CD14-positive monocyte (primary cell): ENCODE results near the gene PAIP2. TPM values are rescaled to one million over a fixed set of nuclear protein-coding genes. Genes with fewer than 3 reads are reported as not detected.

Source experiments
- DNase-seq, 3 donors: peaks; one replicate each; pipeline ENCODE4 v3.0.0-alpha.2; 2011 to 2022
- H2AFZ ChIP-seq: 2 replicates; pipeline ENCODE4 v1.6.0; 2012; ENCODE audit warnings: mild to moderate bottlenecking, low read depth, low read length, inconsistent platforms; ENCODE audit not compliant: insufficient read depth, poor library complexity, severe bottlenecking
- H3K27ac ChIP-seq, 2 donors: 1 replicate in 1 of 2; 2 replicates in 1 of 2; pipeline ENCODE4 v1.5.1; 2012 to 2013; ENCODE audit warnings: low read length in 2 of 2, control low read depth in 1 of 2, inconsistent platforms in 1 of 2, low read depth in 1 of 2, mild to moderate bottlenecking in 1 of 2
- H3K27me3 ChIP-seq, 2 donors: one replicate each; pipeline versions ENCODE4 v1.6.0 to v1.6.1; 2011 to 2013; ENCODE audit warnings: low read length in 2 of 2; ENCODE audit not compliant: control insufficient read depth in 2 of 2, insufficient read depth in 2 of 2
- H3K36me3 ChIP-seq, 2 donors: replicated peaks in 1 of 2; 1 replicate in 1 of 2; 2 replicates in 1 of 2; pipeline versions ENCODE4 v1.5.1 to v1.6.1; 2012 to 2013; ENCODE audit warnings: low read length in 2 of 2, control low read depth in 1 of 2, inconsistent platforms in 1 of 2, mild to moderate bottlenecking in 1 of 2; ENCODE audit not compliant: insufficient read depth in 2 of 2, control insufficient read depth in 1 of 2
- H3K4me1 ChIP-seq, 2 donors: 1 replicate in 1 of 2; 2 replicates in 1 of 2; pipeline versions ENCODE4 v1.5.1 to v1.6.1; 2012 to 2013; ENCODE audit warnings: low read length in 2 of 2, control low read depth in 1 of 2, inconsistent platforms in 1 of 2, mild to moderate bottlenecking in 1 of 2, moderate library complexity in 1 of 2; ENCODE audit not compliant: insufficient read depth in 2 of 2, control insufficient read depth in 1 of 2
- H3K4me2 ChIP-seq: replicated peaks from 2 replicates; pipeline ENCODE3; 2012; ENCODE audit warnings: low read length, moderate library complexity, mild to moderate bottlenecking; ENCODE audit not compliant: poor library complexity, severe bottlenecking; ENCODE audit errors: extremely low read depth
- H3K4me3 ChIP-seq, 3 experiments: fragments of 200-600 bp in 1 of 3; sonication (generic) in 1 of 3; replicated peaks in 1 of 3; 1 replicate in 2 of 3; 2 replicates in 1 of 3; pipeline ENCODE4 v1.5.1; 2011 to 2013; ENCODE audit warnings: low read length in 3 of 3, mild to moderate bottlenecking in 3 of 3, control low read depth in 2 of 3, low read depth in 2 of 3, inconsistent platforms in 1 of 3, moderate library complexity in 1 of 3
- H3K79me2 ChIP-seq: 2 replicates; pipeline ENCODE4 v1.6.0; 2012; ENCODE audit warnings: mild to moderate bottlenecking, control low read depth, inconsistent platforms, low read length, moderate library complexity; ENCODE audit not compliant: insufficient read depth
- H3K9ac ChIP-seq: 2 replicates; pipeline ENCODE4 v1.6.0; 2017; ENCODE audit warnings: low read length, mild to moderate bottlenecking; ENCODE audit not compliant: insufficient read depth, poor library complexity, severe bottlenecking
- H3K9me3 ChIP-seq, 2 donors: replicated peaks in 1 of 2; 1 replicate in 1 of 2; 2 replicates in 1 of 2; pipeline versions ENCODE4 v1.5.1 to v1.6.1; 2012 to 2013; ENCODE audit warnings: low read length in 2 of 2, control low read depth in 1 of 2; ENCODE audit not compliant: control insufficient read depth in 1 of 2, insufficient read depth in 1 of 2
- H4K20me1 ChIP-seq: 2 replicates; pipeline ENCODE4 v1.6.0; 2012; ENCODE audit warnings: mild to moderate bottlenecking, low read length, control low read depth, moderate library complexity; ENCODE audit not compliant: insufficient read depth
- H3K27ac Mint-ChIP-seq, 7 donors: one replicate each; pipeline ENCODE4 v1.8.0; 2020; ENCODE audit warnings: mild to moderate bottlenecking in 7 of 7, mixed read lengths in 7 of 7, moderate library complexity in 6 of 7, inconsistent platforms in 2 of 7
- H3K27me3 Mint-ChIP-seq, 3 donors: one replicate each; pipeline ENCODE4 v1.8.0; 2021 to 2022; ENCODE audit warnings: low read depth in 3 of 3, mild to moderate bottlenecking in 3 of 3, mixed read lengths in 3 of 3, moderate library complexity in 3 of 3, inconsistent platforms in 1 of 3
- H3K36me3 Mint-ChIP-seq, 2 donors: one replicate each; pipeline ENCODE4 v1.8.0; 2020; ENCODE audit warnings: mixed read lengths in 2 of 2, inconsistent platforms in 1 of 2, mild to moderate bottlenecking in 1 of 2
- H3K4me1 Mint-ChIP-seq: one replicate; pipeline ENCODE4 v1.8.0; 2020; ENCODE audit warnings: mild to moderate bottlenecking, mixed read lengths
- H3K4me3 Mint-ChIP-seq, 2 donors: one replicate each; pipeline ENCODE4 v1.8.0; 2020; ENCODE audit warnings: mild to moderate bottlenecking in 2 of 2, mixed read lengths in 2 of 2, moderate library complexity in 1 of 2
- H3K9me3 Mint-ChIP-seq, 7 donors: one replicate each; pipeline ENCODE4 v1.8.0; 2020 to 2022; ENCODE audit warnings: mixed read lengths in 7 of 7, mild to moderate bottlenecking in 6 of 7, moderate library complexity in 6 of 7, inconsistent platforms in 2 of 7
- WGBS: methylation state at CpG from one replicate; pipeline ENCODE4 v1.1.5; 2013; ENCODE audit warnings: missing lambda C conversion rate; ENCODE audit not compliant: insufficient coverage; 5-methylcytosine and 5-hydroxymethylcytosine counted together
- intact Hi-C, 2 donors: fragments of 100-400 bp; cut with micrococcal nuclease; formaldehyde crosslinking; loops; one replicate each; pipeline versions ENCODE4 v1.15.0 to v1.15.1; 2023
- polyA plus RNA-seq, 3 donors: library from polyadenylated mRNA; depleted of rRNA in 1 of 3; unstranded in 2 of 3; stranded (reverse) in 1 of 3; fragments of 300-500 nt in 2 of 3; fragments of >200 nt in 1 of 3; fragmentation: Illumina TruSeq in 2 of 3; gene quantifications; 1 replicate in 2 of 3; 2 replicates in 1 of 3; pipeline ENCODE4 v1.2.3, GENCODE V29; 2012 to 2021
- TF ChIP-seq, protein P1 (sequence below): fragments of 200-600 bp; IDR thresholded peaks from one replicate; pipeline ENCODE4 v1.8.0; 2022; ENCODE audit warnings: antibody characterized with exemption, mild to moderate bottlenecking

PAIP2 gene
- polyA plus RNA-seq, 3 donors: 68.3 to 325 (median 313) TPM

DNA sequence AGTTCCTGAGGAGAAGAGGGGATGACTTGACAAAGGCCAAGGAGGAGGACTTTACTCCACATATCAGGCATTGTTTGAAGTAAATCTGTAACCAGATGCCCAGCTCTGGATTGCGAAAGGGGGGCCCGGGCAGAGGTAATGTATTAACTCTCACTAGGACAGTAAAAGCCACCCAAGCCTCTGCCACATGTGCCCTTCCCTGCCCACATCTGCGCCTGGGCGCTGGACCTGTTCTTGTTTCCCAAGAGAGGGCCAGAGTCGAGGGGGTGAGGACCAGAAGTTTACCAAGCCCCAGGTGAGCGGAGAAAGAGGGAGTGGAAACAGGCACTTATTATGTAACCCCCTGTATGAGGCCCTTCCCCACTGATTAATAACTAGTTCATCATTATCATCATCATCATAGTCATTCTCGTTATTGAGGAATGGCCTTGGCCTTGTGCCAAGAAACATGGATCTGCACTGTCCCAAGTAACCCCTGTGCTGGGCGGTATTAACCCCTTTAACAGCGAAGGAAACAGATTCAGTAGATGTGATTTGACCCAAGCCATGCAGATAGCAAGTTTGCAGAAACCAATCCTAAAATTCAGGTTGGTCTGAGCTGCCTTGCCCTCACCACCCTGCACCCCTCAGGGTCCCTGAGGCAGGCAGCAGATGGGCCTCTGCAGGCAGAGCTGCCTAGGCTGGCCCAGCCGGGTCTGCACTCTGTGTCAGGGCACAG is 41.8 kb downstream of the PAIP2 start, which contains the start of gene SLC23A1:
Gene SLC23A1 (minus strand): TSS at position 23 of the 718 bp plus-strand sequence. CDS start 44 bp downstream, outside the sequence.
- Histone ChIP-seq H3K4me2 (no peak within 1 kb of the TSS), H3K36me3 (no peaks in the 10 kb centered on the region), H3K4me3 (no peak within 1 kb of the TSS), H3K27me3 (no peaks in the 10 kb centered on the region), H2AFZ (no peak within 1 kb of the TSS), H3K27ac (no peak within 1 kb of the TSS), H3K9me3 (no peaks in the 10 kb centered on the region), H3K4me1 (peaks cover 19 to 28% of the 10 kb centered on the region in 2 donors), H3K79me2 (no peaks in the 10 kb centered on the region), H3K9ac (no peak within 1 kb of the TSS), H4K20me1 (no peaks in the 10 kb centered on the region)
- TF ChIP-seq, protein P1, sequence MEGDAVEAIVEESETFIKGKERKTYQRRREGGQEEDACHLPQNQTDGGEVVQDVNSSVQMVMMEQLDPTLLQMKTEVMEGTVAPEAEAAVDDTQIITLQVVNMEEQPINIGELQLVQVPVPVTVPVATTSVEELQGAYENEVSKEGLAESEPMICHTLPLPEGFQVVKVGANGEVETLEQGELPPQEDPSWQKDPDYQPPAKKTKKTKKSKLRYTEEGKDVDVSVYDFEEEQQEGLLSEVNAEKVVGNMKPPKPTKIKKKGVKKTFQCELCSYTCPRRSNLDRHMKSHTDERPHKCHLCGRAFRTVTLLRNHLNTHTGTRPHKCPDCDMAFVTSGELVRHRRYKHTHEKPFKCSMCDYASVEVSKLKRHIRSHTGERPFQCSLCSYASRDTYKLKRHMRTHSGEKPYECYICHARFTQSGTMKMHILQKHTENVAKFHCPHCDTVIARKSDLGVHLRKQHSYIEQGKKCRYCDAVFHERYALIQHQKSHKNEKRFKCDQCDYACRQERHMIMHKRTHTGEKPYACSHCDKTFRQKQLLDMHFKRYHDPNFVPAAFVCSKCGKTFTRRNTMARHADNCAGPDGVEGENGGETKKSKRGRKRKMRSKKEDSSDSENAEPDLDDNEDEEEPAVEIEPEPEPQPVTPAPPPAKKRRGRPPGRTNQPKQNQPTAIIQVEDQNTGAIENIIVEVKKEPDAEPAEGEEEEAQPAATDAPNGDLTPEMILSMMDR: no peak
- Mint-ChIP-seq H3K4me3 (no peak within 1 kb of the TSS), H3K36me3 (no peaks in the 10 kb centered on the region), H3K27me3 (peaks cover 0 to 8% (median 7%) of the 10 kb centered on the region in 3 donors), H3K27ac (peak within 1 kb of the TSS in 1 of 7 donors; percentile 27), H3K4me1 (peaks cover 27% of the 10 kb centered on the region), H3K9me3 (no peaks in the 10 kb centered on the region)
- 66% methylated on average over 4 of the region's 10 CpGs for WGBS
- no peak for DNase-seq
- intact Hi-C loops: no loop called here

DNA sequence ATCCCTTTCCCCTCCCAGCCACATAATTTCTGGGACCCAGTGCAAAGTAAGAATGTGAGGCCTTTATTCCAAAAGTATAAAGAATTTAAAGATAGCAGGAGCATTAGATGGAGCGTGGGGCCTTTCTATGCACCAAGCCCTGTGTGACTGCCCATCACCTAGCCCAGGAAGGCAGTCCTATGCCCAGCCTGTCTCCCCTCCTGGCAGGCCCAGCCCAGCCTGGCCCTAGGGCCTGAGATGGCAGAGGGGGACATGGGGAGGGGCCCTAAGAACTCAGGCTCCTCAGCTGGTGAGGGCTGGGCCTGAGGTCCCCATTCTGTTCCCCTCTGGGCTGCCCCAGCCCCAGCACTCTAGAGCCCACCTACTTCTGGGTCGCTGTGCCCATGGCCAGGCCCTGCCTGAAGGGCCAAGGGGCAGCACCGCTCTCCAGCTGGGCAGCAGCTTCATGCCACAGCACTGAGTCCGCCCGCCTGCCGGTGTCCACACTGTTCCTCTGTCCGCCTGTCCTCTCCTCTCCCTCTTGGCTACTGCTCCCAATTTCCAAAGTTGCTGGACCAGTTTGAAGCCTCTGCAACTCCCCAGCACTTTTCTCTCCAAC is 42.4 kb downstream of the PAIP2 start:
- peaks cover 22 to 30% of the 10 kb centered on the region in 2 donors for H3K4me1 ChIP-seq
- intact Hi-C loops: no loop called here
- H3K27me3 ChIP-seq: no peaks in the 10 kb centered on the region
- WGBS: 90% methylated on average over 6 of the region's 7 CpGs
- H3K9me3 Mint-ChIP-seq: no peaks in the 10 kb centered on the region
- H3K4me1 Mint-ChIP-seq: peaks cover 32% of the 10 kb centered on the region
- no peaks in the 10 kb centered on the region for H3K9me3 ChIP-seq
- peaks cover 0 to 12% (median 5%) of the 10 kb centered on the region in 3 donors for H3K27me3 Mint-ChIP-seq
- peak overlapping the region in 1 of 2 donors; percentile 14 for H3K27ac ChIP-seq
- peak overlapping the region; percentile 84 for H2AFZ ChIP-seq
- H3K9ac ChIP-seq: peak overlapping the region; percentile 58
- H3K36me3 ChIP-seq: no peaks in the 10 kb centered on the region
- no peak overlapping the region for H3K27ac Mint-ChIP-seq
- no peaks in the 10 kb centered on the region for H4K20me1 ChIP-seq
- no peak overlapping the region for H3K4me3 ChIP-seq
- DNase-seq: no peak
- peak overlapping the region in 1 of 2 donors; percentile 51 for H3K4me3 Mint-ChIP-seq
- H3K36me3 Mint-ChIP-seq: no peaks in the 10 kb centered on the region
- TF ChIP-seq, protein P1: no peak
- no peaks in the 10 kb centered on the region for H3K79me2 ChIP-seq
- peak overlapping the region; percentile 80 for H3K4me2 ChIP-seq
